Stimulated activated CD8-positive, alpha-beta memory T cell treated with anti-CD3 and anti-CD28 coated beads, Interleukin-2, amount 100 ng/mL, for 48 hours (primary cell): Measurements from ENCODE around the gene TSSK2.

Experiments
- DNase-seq, 2 donors: peaks; one replicate each; pipeline ENCODE4 v3.0.0-alpha.2; 2020; ENCODE audit warnings: low read depth in 2 of 2

Gene TSSK2

GRCh38 chr22:19169002-19169946 lies 38.2 kb downstream of the TSSK2 start:
- DNase-seq, result no peak

GRCh38 chr22:19169947-19170318 lies 38.8 kb downstream of the TSSK2 start:
- no peak for DNase-seq

DNA sequence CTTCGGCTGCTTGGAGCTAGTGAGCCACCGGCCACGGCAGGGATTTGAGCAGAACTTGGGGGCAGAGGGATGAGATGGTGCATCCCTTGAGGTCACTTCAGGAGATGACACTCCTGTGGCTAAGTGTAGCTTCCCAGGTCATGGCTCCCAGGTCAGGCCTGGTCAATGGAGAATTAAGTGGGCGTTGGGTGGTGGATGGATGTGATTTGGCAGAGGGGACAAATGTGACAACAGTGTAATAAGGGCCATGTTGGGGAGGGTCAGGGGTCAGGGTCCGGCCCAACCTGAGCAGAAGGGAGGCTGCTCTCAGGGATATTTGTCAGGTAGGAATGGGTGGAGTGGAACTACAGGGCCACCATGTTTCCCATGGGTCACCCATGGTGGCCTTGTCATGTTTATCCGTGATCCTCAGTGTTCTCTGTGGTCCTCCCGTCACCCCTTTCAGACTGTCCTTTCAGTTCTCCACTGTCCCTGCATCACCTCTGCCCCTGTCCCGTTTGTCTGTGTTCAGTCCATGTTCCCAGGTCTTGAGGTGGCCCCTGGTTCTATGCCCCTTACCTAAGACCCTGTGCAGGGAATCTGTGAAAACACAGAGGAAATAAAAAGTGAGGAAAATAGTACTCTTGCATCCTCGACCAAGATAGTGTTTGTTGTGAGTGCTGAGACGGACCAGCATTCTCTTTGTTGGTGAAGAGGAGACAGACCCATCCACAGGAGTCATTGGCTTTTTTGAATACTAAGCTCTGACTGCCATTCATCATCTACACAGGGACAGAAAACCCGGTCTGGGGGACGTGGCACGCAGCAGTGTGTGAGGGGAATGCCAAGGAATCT lies 41.3 kb downstream of the TSSK2 start:
- no peak for DNase-seq

- no peak for DNase-seq
Measured at GRCh38 chr22:19173047-19174035, 42.2 kb downstream of the TSSK2 start.

- DNase-seq, result no peak
Measured at GRCh38 chr22:19174106-19175025, 43.3 kb downstream of the TSSK2 start.

DNA sequence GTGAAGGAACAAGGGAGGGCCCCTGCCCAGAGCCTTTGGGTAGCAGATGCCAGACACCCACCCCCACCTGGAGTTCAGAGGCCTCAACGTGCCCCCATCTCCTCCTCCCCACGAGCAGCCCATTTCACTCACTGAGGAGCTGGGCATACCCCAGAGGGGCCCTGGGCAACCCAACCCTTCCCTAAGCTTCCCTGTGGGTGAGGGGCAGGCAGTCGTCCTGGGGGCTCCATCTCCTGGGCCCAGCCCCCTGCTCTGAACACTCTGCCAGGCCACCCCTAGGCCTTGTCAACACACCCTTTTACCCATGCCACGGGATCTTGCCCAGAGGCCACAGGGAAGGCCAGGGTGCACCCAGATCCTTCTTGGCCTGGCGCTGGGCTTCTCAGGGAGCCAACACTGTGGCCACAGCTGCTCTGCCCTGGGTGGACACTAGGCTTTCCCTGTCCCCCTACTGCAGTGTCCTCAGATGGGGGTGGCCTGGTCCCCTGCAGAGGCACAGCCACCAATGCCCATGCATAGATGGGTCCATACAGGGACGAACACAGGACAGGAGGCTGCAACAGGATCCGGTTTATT lies 44.0 kb downstream of the TSSK2 start:
- no peak for DNase-seq

DNA sequence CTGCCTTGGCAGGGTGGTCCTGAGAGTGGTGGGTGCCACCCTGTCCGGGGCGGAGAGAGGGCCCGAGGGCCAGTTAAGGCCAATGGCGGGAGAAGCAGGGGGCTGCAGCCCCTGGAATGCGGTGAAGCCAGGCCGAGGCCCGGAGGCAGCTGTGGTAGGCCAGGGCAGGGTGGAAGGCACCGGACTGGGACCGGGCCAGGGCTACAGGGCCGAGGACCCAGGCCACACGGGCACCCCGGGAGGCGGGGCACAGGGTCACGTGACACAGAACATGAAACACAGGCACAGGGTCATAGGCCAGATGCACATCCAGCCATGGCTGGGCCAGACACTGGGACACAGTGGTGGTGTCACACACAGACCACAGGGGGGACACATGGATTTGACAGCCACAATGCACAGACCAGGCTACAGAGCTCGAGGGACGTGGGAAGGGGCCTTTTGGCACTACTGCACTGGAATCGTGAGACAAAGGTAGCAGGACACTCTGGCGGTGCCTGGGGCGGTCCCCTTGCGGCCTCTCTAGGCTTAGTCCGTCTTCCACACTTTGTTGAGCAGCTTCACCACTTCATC lies 44.6 kb downstream of the TSSK2 start:
- DNase-seq, result no peak

DNA sequence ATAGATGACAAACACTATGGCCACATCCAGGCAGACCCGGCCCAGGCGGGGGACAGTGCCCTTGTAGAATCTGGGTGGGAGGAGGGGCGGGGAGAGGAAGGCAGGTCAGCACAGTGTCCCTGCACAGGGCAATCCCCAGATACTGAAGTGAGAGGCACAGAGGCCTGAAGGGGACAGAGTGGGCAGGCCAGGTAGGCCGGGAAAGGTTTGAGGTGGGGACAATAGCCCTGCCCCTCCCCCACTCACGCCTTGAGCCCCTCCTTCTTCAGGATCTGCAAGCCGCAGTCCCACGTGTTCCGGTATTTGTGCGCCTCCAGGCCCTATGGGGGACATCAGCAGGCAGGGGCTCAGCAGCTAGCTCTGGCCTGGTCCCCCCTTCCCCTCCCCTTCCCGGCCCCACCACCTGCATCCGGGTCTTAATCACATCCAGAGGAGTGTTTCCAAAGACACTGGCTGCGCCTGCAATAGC lies 45.1 kb downstream of the TSSK2 start:
- no peak for DNase-seq

DNA sequence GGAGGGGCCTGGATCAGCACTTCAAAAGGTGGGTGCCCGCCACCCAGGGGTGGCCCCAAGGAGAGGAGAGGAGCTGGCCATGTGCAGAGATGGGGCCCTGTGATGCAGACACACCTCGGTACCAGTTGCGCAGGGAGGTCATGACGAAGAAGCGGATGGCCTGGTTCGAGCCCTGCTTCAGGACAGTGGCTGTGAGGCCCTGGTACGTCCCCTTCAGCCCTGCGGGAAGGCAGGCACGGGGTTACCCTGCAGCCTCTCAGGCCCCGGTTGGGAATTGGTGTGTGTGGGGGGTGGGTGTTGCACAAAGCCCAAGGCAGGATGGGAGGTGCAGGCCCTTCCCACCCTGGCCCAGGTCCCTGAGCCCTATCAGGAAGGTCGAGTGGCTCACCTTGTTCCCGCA lies 45.6 kb downstream of the TSSK2 start:
- DNase-seq, result no peak

- DNase-seq, result no peak
Measured at GRCh38 chr22:19177164-19178064, 46.3 kb downstream of the TSSK2 start.

DNA sequence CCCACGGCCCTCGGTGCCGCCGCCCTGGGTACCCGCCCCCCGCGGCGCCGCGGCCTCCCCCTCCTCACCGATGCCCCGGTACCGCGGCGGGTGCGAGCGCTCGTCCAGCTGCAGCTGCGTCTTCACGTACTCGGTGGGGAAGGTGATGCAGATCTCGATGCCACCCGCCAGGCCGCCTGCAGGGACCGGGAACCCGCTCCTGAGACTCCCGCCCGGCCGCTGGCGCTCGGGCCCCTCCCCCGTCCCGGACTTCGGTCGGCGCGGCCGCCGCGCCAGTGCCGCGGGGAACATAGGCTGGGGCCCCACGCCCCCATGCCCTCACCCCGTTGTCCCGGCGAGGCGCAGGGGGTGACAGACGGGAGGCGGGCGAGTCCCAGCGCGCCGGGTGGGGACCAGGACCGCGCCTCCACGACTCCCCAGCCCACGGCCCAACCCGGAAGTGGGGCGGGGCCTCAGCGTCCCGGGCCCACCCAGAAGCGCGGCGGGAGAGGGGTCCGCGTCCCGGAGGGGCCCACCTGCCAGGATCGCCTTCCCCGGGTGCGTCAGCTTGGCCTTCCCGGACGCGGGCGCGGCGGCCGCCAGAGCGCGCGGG lies 47.1 kb downstream of the TSSK2 start:
- DNase-seq, result peak; percentile 42 to 53

- DNase-seq, result peak; percentile 91 to 93
Measured at GRCh38 chr22:19178657-19179496, 47.8 kb downstream of the TSSK2 start, which contains the start of gene SLC25A1. SLC25A1 (minus strand) TSS chr22:19178736; CDS start chr22:19178673, 63 bp downstream.

DNA sequence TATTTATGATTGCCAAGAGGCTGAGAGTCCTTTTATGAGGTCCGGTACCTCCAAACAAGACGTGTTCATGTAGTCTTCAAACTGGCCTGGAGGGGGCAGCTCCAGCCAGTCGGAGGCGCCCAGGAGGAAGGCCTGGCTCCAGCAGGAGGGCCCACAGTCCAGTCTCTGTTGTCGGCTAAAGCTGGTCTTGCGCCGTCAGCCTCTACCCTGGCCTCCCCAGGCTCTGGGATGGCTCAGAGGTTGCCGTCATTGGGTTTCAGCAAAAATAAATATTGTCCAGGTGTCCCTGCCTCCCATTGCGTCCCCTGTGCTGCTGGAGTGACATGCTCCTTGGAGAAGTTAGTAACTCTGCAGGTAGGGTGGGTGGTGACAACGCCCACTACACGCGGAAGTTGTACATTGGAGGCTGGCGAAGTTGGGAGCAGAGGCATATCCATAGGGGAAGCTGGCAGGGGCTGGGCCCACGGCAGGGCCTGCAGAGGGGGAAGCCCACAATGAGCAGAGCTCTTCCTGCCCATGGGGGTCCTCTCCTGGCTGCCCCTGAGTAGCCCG lies 48.5 kb downstream of the TSSK2 start:
- no peak for DNase-seq

GRCh38 chr22:19180234-19180633 lies 49.1 kb downstream of the TSSK2 start:
- DNase-seq, result no peak

DNA sequence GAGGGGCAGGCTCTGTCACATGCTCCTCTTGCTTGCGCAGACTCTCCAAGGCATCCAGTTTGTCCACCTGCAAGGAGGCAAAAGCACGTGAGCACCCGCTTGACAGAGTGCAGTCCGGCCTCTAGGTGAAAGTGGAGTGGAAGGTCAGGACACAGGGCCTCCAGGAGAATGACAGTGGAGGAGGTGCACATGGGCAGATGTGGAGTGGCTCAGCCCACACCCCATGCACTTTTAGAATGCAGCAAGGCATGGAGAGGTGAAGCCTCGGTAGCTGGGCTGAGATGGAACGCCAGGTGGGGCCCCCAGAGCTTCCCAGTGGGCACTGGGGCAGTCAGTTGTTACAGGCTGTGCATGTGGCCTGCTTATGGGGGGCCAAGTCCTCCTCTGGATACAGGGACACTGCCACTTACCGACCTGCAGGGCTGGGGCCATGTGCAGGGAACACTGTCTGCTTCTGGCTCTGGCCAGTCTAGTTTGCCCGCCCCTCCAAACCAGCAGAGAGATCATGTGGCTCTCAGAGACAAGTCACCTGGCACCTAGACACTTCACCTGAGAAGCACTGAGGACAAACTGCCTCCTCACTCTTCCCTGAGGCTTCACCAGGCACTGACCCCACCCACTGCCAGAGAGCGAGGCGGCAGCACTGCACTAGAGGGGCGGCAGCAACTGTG lies 49.8 kb downstream of the TSSK2 start:
- DNase-seq, result no peak

GRCh38 chr22:19181786-19182471 lies 50.8 kb downstream of the TSSK2 start:
- no peak for DNase-seq
